ENCODE measurements around the gene WDR20.

WDR20 gene

GRCh38 chr14:102219316-102219715 is 79.6 kb downstream of the WDR20 start:
- no peak overlapping the region for H3K4me3 ChIP-seq (replicated peaks; ENCODE audit: low read depth, low read length)
- TF ChIP-seq, protein P1, sequence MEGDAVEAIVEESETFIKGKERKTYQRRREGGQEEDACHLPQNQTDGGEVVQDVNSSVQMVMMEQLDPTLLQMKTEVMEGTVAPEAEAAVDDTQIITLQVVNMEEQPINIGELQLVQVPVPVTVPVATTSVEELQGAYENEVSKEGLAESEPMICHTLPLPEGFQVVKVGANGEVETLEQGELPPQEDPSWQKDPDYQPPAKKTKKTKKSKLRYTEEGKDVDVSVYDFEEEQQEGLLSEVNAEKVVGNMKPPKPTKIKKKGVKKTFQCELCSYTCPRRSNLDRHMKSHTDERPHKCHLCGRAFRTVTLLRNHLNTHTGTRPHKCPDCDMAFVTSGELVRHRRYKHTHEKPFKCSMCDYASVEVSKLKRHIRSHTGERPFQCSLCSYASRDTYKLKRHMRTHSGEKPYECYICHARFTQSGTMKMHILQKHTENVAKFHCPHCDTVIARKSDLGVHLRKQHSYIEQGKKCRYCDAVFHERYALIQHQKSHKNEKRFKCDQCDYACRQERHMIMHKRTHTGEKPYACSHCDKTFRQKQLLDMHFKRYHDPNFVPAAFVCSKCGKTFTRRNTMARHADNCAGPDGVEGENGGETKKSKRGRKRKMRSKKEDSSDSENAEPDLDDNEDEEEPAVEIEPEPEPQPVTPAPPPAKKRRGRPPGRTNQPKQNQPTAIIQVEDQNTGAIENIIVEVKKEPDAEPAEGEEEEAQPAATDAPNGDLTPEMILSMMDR (IDR thresholded peaks at IDR 0.05; ENCODE audit: low read depth, low read length, missing control alignments): no peak
- no peak for DNase-seq (ENCODE audit: extremely low read depth, low read depth)

DNA sequence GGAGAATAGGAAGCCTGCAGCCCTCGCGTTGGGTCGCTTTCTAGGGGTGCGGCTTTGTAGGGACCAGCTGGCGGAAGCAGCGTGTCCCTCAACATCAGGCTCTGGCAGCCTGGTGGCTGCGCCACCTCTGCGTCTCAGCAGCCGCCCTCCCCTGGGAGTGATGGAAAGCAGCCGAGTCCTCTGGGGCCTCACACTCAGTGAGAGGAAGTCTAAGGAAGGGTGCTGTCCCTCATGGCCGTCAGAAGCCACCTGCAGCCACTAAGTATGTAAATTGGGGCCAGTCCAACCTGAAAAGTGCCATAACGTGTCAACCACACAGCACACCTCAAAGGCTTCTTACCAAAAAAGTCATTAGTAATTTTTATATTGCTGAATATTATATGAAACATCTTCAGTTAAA is 80.3 kb downstream of the WDR20 start:
- TF ChIP-seq, protein P1 (IDR thresholded peaks at IDR 0.05; ENCODE audit: low read depth, low read length, missing control alignments): no peak
- DNase-seq (ENCODE audit: extremely low read depth, low read depth): no peak
- H3K4me3 ChIP-seq (replicated peaks; ENCODE audit: low read depth, low read length): no peak overlapping the region

DNA sequence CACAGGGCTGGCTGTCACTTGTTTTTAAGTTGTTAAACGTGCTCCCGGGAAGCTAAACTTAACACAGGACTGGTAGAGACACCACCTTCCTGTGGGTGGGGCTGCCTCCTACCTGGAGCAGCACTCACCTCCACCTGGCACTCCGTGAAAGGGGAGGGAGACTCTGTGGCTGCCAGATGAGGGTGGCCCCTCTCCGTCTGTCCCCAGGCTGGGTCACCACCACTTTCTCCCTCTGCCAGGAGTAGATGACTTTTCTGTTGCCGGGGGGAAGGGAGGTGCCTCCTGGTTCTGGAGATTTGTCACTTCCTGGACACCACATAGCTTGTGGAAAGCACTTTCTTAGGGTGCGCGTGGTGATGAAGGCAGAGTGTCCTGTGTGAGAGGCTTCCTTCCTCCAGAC is 81.3 kb downstream of the WDR20 start:
- no peak overlapping the region for H3K4me3 ChIP-seq (replicated peaks; ENCODE audit: low read depth, low read length)
- TF ChIP-seq, protein P1 (IDR thresholded peaks at IDR 0.05; ENCODE audit: low read depth, low read length, missing control alignments): no peak
- DNase-seq (ENCODE audit: extremely low read depth, low read depth): no peak

DNA sequence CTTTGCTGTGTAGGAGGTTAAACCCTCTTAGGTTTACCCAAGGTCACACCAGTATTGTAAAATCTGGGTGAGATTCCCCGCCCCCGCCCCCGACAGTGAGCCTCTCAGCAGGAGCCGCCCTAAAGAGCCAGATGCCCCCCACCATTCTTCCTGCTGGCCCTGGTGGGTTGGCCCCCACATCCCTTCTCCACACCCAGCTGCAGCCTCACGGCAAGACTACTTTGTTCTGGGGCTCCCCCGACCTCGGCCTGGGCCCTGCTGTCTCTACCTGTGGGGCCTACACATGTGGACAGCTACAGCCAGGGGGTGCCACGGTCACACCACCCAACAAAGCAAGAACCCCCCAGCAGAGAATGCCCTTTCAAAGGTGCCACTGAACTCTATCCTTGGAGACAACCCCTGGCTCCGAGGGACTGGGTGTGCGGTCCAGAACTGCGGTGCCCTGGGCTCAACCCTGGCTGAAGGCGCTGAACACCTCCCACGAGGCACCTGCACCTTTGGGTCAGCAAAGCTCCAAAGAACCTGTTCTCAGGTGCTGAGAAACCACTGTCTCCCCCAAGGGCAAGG is 82.4 kb downstream of the WDR20 start:
- H3K4me3 ChIP-seq (replicated peaks; ENCODE audit: low read depth, low read length): no peak overlapping the region
- DNase-seq (ENCODE audit: extremely low read depth, low read depth): no peak
- TF ChIP-seq, protein P1 (IDR thresholded peaks at IDR 0.05; ENCODE audit: low read depth, low read length, missing control alignments): no peak

DNA sequence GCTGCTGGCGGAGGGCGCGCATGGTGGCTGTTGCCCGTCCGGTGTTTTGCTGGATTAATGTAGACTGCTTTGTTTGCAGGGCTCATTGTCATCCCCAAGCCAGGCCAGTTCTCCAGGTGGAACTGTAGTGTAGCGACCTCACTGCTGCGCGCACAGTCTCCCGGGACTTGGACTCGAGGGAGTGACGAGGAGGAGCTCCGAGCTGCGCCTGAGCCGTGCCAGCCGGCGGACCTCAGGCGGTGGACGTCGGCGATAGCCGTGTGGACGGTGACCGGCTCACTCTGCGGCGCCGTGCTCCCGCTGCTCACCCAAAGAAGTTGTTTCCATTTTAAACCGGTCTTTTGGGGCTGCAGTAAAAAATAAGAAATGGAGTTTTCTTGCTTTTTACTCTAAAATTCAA is 83.1 kb downstream of the WDR20 start:
- DNase-seq (ENCODE audit: extremely low read depth, low read depth): no peak
- TF ChIP-seq, protein P1 (IDR thresholded peaks at IDR 0.05; ENCODE audit: low read depth, low read length, missing control alignments): no peak
- H3K4me3 ChIP-seq (replicated peaks; ENCODE audit: low read depth, low read length): no peak overlapping the region

DNA sequence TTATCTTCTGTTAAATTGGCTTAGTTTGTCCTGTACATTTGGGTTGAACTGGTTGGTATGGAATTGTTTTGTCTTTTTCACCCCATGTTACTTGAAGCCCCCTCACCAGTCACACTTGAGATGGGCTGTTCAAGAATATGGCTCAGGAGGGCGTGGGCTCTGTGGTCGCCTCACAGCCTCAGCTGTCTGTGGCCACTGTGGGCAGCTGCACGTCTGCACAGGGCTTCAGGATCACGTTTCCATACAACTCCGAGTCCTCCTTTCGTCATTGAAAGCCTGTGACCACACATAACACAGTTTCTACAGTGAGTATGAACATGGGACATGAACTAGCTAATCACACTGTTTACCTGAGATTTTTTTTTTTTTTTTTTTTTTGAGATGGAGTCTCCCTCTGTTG is 84.0 kb downstream of the WDR20 start:
- TF ChIP-seq, protein P1 (IDR thresholded peaks at IDR 0.05; ENCODE audit: low read depth, low read length, missing control alignments): no peak
- H3K4me3 ChIP-seq (replicated peaks; ENCODE audit: low read depth, low read length): no peak overlapping the region
- DNase-seq (ENCODE audit: extremely low read depth, low read depth): no peak

DNA sequence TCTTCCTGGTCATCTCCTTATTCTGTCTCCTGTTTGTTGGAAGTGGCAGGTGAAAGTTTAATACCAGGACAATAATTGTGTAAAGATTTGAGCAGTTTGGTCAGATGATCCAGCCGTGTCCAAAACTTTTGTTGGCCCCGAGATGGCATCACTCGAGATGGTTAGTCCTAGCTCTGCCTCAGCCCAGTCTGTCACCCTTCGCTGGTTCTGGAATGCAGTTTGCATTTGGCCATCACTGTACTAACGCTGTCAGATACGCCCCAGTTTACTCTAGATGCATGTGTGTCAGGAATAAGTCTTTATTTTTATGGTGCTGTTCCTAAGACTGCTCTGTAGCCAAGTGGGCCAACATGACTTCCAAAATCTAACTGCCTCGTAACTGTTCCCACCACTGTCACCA is 85.7 kb downstream of the WDR20 start:
- no peak for DNase-seq (ENCODE audit: extremely low read depth, low read depth)
- TF ChIP-seq, protein P1 (IDR thresholded peaks at IDR 0.05; ENCODE audit: low read depth, low read length, missing control alignments): no peak
- H3K4me3 ChIP-seq (replicated peaks; ENCODE audit: low read depth, low read length): no peak overlapping the region
